IMR-90 (cell line): ENCODE data around the gene CDK14. TPM values are rescaled to one million over a fixed set of nuclear protein-coding genes. Genes with fewer than 3 reads are reported as not detected.

Experiments used
- ATAC-seq: fragments of 200-7000 bp; cut with Tn5 transposase; 2 replicates; pipeline ENCODE4 v1.9.1; 2020; ENCODE audit warnings: low read depth, mild to moderate bottlenecking, moderate library complexity
- BruUV-seq: library from RNA; stranded (reverse); fragments of 400-500 nt; replicated peaks from 2 replicates; lab custom pipeline; 2021; lab: Mats Ljungman, UMichigan
- CTCF ChIA-PET: fragments of 300-600 bp; formaldehyde crosslinking; extraction: SDS; loops from one replicate; lab custom pipeline; 2021; ENCODE audit warnings: antibody characterized with exemption; lab: Yijun Ruan, JAX
- POLR2A ChIA-PET: fragments of 300-600 bp; sonication (Branson Sonifier 250); formaldehyde crosslinking; loops from one replicate; lab custom pipeline; 2022; ENCODE audit warnings: antibody characterized with exemption; ENCODE audit not compliant: unreplicated experiment; lab: Charles Lee
- DNase-seq: peaks from one replicate; pipeline ENCODE4 v3.0.0; 2013
- H2AFZ ChIP-seq: replicated peaks from 2 replicates; pipeline ENCODE3; 2013; ENCODE audit warnings: low read length, mild to moderate bottlenecking; ENCODE audit not compliant: poor library complexity
- H2AK5ac ChIP-seq: 2 replicates; pipeline ENCODE4 v1.6.1; 2013; ENCODE audit warnings: low read depth, low read length, inconsistent platforms
- H2AK9ac ChIP-seq: replicated peaks from 2 replicates; pipeline ENCODE3; 2013; ENCODE audit warnings: mild to moderate bottlenecking, low read depth, low read length, moderate library complexity; ENCODE audit not compliant: poor library complexity
- H2BK120ac ChIP-seq: 2 replicates; pipeline ENCODE4 v1.6.1; 2013; ENCODE audit warnings: low read depth, low read length, inconsistent platforms
- H2BK15ac ChIP-seq: 3 replicates; pipeline ENCODE4 v1.6.1; 2013; ENCODE audit warnings: low read depth, low read length, inconsistent platforms
- H2BK20ac ChIP-seq: 2 replicates; pipeline ENCODE4 v1.6.1; 2013; ENCODE audit warnings: low read depth, mild to moderate bottlenecking, inconsistent platforms, low read length, moderate library complexity
- H2BK5ac ChIP-seq: 2 replicates; pipeline ENCODE4 v1.6.1; 2013; ENCODE audit warnings: mild to moderate bottlenecking, low read depth, low read length, inconsistent platforms; ENCODE audit not compliant: poor library complexity, severe bottlenecking
- H3K14ac ChIP-seq: replicated peaks from 2 replicates; pipeline ENCODE4 v1.6.1; 2013; ENCODE audit warnings: low read depth, low read length, inconsistent platforms
- H3K18ac ChIP-seq: 2 replicates; pipeline ENCODE4 v1.6.1; 2013; ENCODE audit warnings: low read depth, low read length, control low read depth
- H3K23ac ChIP-seq: 2 replicates; pipeline ENCODE4 v1.6.1; 2013; ENCODE audit warnings: low read depth, low read length, inconsistent platforms
- H3K27ac ChIP-seq: 2 replicates; pipeline ENCODE4 v1.5.1; 2013; ENCODE audit warnings: mild to moderate bottlenecking, control low read depth, low read length; ENCODE audit not compliant: insufficient read depth
- H3K27me3 ChIP-seq: 2 replicates; pipeline ENCODE4 v1.6.1; 2013; ENCODE audit warnings: low read length; ENCODE audit not compliant: control insufficient read depth, insufficient read depth
- H3K36me3 ChIP-seq: 2 replicates; pipeline ENCODE4 v1.6.1; 2013; ENCODE audit warnings: low read length, mixed read lengths; ENCODE audit not compliant: control insufficient read depth, insufficient read depth
- H3K4ac ChIP-seq: 2 replicates; pipeline ENCODE4 v1.6.1; 2013; ENCODE audit warnings: low read depth, low read length, inconsistent platforms
- H3K4me1 ChIP-seq: 2 replicates; pipeline ENCODE4 v1.6.1; 2013; ENCODE audit warnings: low read length, mixed read lengths; ENCODE audit not compliant: control insufficient read depth, insufficient read depth
- H3K4me2 ChIP-seq: 2 replicates; pipeline ENCODE4 v1.6.1; 2013; ENCODE audit warnings: low read depth, mild to moderate bottlenecking, control low read depth, low read length, moderate library complexity
- H3K4me3 ChIP-seq: 2 replicates; pipeline ENCODE4 v1.5.1; 2013; ENCODE audit warnings: low read depth, mild to moderate bottlenecking, control low read depth, low read length, moderate library complexity; ENCODE audit not compliant: insufficient read depth
- H3K56ac ChIP-seq: 2 replicates; pipeline ENCODE4 v1.6.1; 2013; ENCODE audit warnings: low read length, inconsistent platforms; ENCODE audit not compliant: insufficient read depth; ENCODE audit errors: extremely low read depth
- H3K79me1 ChIP-seq, 2 experiments: 2 replicates each; pipeline ENCODE4 v1.6.1; 2013; ENCODE audit warnings: low read length in 2 of 2, inconsistent platforms in 1 of 2, low read depth in 1 of 2
- H3K9ac ChIP-seq: 2 replicates; pipeline ENCODE4 v1.6.1; 2013; ENCODE audit warnings: low read depth, low read length, control low read depth
- H3K9me1 ChIP-seq: 2 replicates; pipeline ENCODE4 v1.6.1; 2013; ENCODE audit warnings: low read length, inconsistent platforms; ENCODE audit not compliant: insufficient read depth
- H3K9me3 ChIP-seq: 2 replicates; pipeline ENCODE4 v1.6.1; 2013; ENCODE audit warnings: low read length; ENCODE audit not compliant: control insufficient read depth, insufficient read depth
- H4K20me1 ChIP-seq: 2 replicates; pipeline ENCODE4 v1.6.1; 2013; ENCODE audit warnings: low read length, inconsistent platforms; ENCODE audit not compliant: insufficient read depth
- H4K5ac ChIP-seq: 2 replicates; pipeline ENCODE4 v1.6.1; 2013; ENCODE audit warnings: mild to moderate bottlenecking, low read depth, low read length, control low read depth
- H4K8ac ChIP-seq, 2 experiments: 2 replicates each; pipeline ENCODE4 v1.6.1; 2013; ENCODE audit warnings: low read depth in 2 of 2, low read length in 2 of 2, control low read depth in 1 of 2, inconsistent platforms in 1 of 2
- H4K91ac ChIP-seq: 2 replicates; pipeline ENCODE4 v1.6.1; 2013; ENCODE audit warnings: low read depth, low read length, inconsistent platforms; ENCODE audit not compliant: insufficient read depth
- CEBPB ChIP-seq: IDR thresholded peaks from 2 replicates; pipeline ENCODE4 v1.6.1; 2012; ENCODE audit warnings: low read depth, low read length, improper control_type of control experiment
- NFE2L2 ChIP-seq: fragments of 150-350 bp; IDR thresholded peaks from 2 replicates; pipeline ENCODE4 v1.6.1; 2016; ENCODE audit warnings: low read depth, mild to moderate bottlenecking, low read length
- WGBS, 2 experiments: methylation state at CpG; one replicate each; pipeline versions ENCODE4 v1.1.5 to v1.1.7; 2013; ENCODE audit warnings: missing lambda C conversion rate in 2 of 2; ENCODE audit not compliant: insufficient read length in 1 of 2; ENCODE audit errors: extremely low coverage in 2 of 2; 5-methylcytosine and 5-hydroxymethylcytosine counted together
- dilution Hi-C: fragments of 300-500 bp; cut with HindIII; formaldehyde crosslinking; loops from one replicate; pipeline ENCODE4 v1.14.3; 2018; ENCODE audit warnings: low sequenced_read_pairs; ENCODE audit not compliant: unreplicated experiment
- in situ Hi-C: fragments of 300-500 bp; cut with MboI; formaldehyde crosslinking; loops from 3 replicates; pipeline ENCODE4 v1.14.3; 2019; ENCODE audit warnings: low sequenced_read_pairs, inconsistent platforms, mixed read lengths
- intact Hi-C: fragments of 100-400 bp; cut with micrococcal nuclease; formaldehyde crosslinking; loops from 2 replicates; pipeline ENCODE4 v1.10.0; 2022
- polyA plus RNA-seq, 3 experiments: library from polyadenylated mRNA; depleted of rRNA; stranded (reverse); fragments of >200 nt; gene quantifications; 2 replicates each; pipeline ENCODE4 v1.2.3, GENCODE V29; 2012; ENCODE audit warnings: low replicate concordance in 1 of 3
- total RNA-seq: library from RNA; depleted of rRNA; stranded (reverse); fragments of >200 nt; gene quantifications from 2 replicates; pipeline ENCODE4 v1.2.3, GENCODE V29; 2012

Gene CDK14
- total and polyA plus RNA-seq, 2 of the 4 experiments (the other 2 are of a cell fraction), result 10.1 to 29.6 TPM

GRCh38 chr7:90828601-90829000, 232.5 kb downstream of the CDK14 start:
- no peak for ATAC-seq
- no peaks in the 10 kb centered on the region for H3K36me3 ChIP-seq
- no peak overlapping the region for H4K5ac ChIP-seq
- H3K9me3 ChIP-seq, result peaks cover 9% of the 10 kb centered on the region
- no peak overlapping the region for H2AFZ ChIP-seq
- H2BK20ac ChIP-seq, result no peak overlapping the region
- ChIA-PET POLR2A (no interaction called here), CTCF (no interaction called here)
- H3K14ac ChIP-seq, result no peak overlapping the region
- H2AK5ac ChIP-seq, result no peak overlapping the region
- H4K91ac ChIP-seq, result no peak overlapping the region
- no peak overlapping the region for H2BK15ac ChIP-seq
- no peak overlapping the region for H3K4me3 ChIP-seq
- TF ChIP-seq NFE2L2 (no peak), CEBPB (peak; percentile 75)
- no peaks in the 10 kb centered on the region for H3K27me3 ChIP-seq
- no CpG with 5 or more reads among the region's 3 CpGs for WGBS, 2 experiments
- peak; percentile 32 for DNase-seq
- no peak overlapping the region for H4K8ac ChIP-seq
- no peak overlapping the region for H3K23ac ChIP-seq
- H3K4ac ChIP-seq, result no peak overlapping the region
- no peaks in the 10 kb centered on the region for H4K20me1 ChIP-seq
- in situ Hi-C loops, result no loop called here
- H3K27ac ChIP-seq, result no peak overlapping the region
- H3K4me1 ChIP-seq, result peaks cover 6% of the 10 kb centered on the region
- peaks cover 0 to 7% of the 10 kb centered on the region in 2 experiments; a peak in 2 of 4 replicates for H3K79me1 ChIP-seq
- H3K18ac ChIP-seq, result no peak overlapping the region
- intact Hi-C loops, result no loop called here
- H3K9me1 ChIP-seq, result peaks cover 3% of the 10 kb centered on the region; the same call in 1 of the 2 replicates
- H2BK5ac ChIP-seq, result no peak overlapping the region
- no peak overlapping the region for H3K4me2 ChIP-seq
- H2AK9ac ChIP-seq, result no peak overlapping the region
- no peak overlapping the region for H2BK120ac ChIP-seq
- H3K9ac ChIP-seq, result no peak overlapping the region
- no TSS peak for BruUV-seq
- dilution Hi-C loops, result no loop called here
- no peak overlapping the region for H3K56ac ChIP-seq
